ENCODE measurements around the gene LAPTM5.

DNA sequence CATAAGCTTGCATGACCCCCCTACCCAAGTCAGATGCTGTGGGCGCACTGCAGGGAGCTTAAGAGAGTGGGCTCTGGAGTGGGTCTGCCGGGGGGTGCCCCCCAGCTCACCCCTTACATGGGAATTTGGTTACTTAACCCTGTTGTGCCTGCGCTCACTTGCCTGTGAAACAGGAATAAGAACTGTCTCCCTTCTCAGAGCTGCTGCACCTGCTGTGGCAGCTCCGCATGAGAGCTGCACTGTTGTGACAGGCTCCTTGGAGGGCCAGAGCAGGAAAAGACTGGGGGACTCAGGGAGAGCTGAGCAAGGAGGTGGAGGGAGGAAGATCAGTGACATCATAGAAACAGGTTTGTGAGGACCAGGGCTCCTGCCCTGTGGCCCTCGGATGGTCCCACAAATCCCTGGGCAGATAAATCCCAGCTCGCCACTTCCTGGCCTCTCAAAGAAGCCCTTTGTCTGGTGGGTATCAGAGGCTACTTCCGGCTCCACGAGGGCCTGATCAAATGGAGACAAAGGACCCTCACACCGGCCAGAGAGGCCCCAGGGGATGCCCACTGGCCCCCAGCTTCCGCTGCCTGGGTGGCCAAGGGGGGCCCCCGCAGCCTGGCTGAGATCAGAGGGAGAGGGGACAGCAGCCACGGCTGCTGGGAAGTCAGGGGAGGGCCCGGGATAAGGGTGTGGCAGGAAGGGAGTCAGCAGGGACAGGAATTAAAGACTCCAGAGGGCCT, 28.9 kb upstream of the LAPTM5 start:
- TF ChIP-seq, protein P1, sequence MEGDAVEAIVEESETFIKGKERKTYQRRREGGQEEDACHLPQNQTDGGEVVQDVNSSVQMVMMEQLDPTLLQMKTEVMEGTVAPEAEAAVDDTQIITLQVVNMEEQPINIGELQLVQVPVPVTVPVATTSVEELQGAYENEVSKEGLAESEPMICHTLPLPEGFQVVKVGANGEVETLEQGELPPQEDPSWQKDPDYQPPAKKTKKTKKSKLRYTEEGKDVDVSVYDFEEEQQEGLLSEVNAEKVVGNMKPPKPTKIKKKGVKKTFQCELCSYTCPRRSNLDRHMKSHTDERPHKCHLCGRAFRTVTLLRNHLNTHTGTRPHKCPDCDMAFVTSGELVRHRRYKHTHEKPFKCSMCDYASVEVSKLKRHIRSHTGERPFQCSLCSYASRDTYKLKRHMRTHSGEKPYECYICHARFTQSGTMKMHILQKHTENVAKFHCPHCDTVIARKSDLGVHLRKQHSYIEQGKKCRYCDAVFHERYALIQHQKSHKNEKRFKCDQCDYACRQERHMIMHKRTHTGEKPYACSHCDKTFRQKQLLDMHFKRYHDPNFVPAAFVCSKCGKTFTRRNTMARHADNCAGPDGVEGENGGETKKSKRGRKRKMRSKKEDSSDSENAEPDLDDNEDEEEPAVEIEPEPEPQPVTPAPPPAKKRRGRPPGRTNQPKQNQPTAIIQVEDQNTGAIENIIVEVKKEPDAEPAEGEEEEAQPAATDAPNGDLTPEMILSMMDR (conservative IDR thresholded peaks at IDR 0.05; ENCODE audit: low read depth, low read length), result no peak
- TF ChIP-seq EZH2 (IDR thresholded peaks at IDR 0.05; ENCODE audit: low read length, unreplicated experiment), result no peak
- no peak for TF ChIP-seq EZH2phosphoT487 (IDR thresholded peaks at IDR 0.05; ENCODE audit: borderline replicate concordance, low read length)

All from PC-3 (cell line).